GM18517 (cell line): ENCODE data around the gene LDLRAD3.

ENCODE experiments used
- ATAC-seq: cut with Tn5 transposase; IDR thresholded peaks from one replicate; pipeline ENCODE4 v1.9.1; 2021; ENCODE audit warnings: mild to moderate bottlenecking, moderate library complexity; ENCODE audit not compliant: unreplicated experiment

LDLRAD3 gene

GRCh38 chr11:36122671-36123070 is 178.8 kb downstream of the LDLRAD3 start:
- no peak for ATAC-seq

GRCh38 chr11:36123336-36124101 is 179.7 kb downstream of the LDLRAD3 start:
- ATAC-seq: no peak

- no peak for ATAC-seq
Observed at GRCh38 chr11:36126678-36127077, 182.8 kb downstream of the LDLRAD3 start.

- no peak for ATAC-seq
Observed at GRCh38 chr11:36127550-36127949, 183.7 kb downstream of the LDLRAD3 start.

GRCh38 chr11:36129955-36130354 is 186.1 kb downstream of the LDLRAD3 start:
- no peak for ATAC-seq

- ATAC-seq: no peak
Observed at GRCh38 chr11:36130401-36130800, 186.5 kb downstream of the LDLRAD3 start.

GRCh38 chr11:36131721-36132397 is 188.0 kb downstream of the LDLRAD3 start:
- ATAC-seq: no peak

GRCh38 chr11:36132940-36133339 is 189.1 kb downstream of the LDLRAD3 start:
- ATAC-seq: no peak

GRCh38 chr11:36135076-36135475 is 191.2 kb downstream of the LDLRAD3 start:
- no peak for ATAC-seq

GRCh38 chr11:36139767-36140166 is 195.9 kb downstream of the LDLRAD3 start:
- ATAC-seq: no peak

GRCh38 chr11:36141196-36141953 is 197.5 kb downstream of the LDLRAD3 start:
- no peak for ATAC-seq

GRCh38 chr11:36141956-36142355 is 198.1 kb downstream of the LDLRAD3 start:
- ATAC-seq: no peak

GRCh38 chr11:36142439-36142838 is 198.6 kb downstream of the LDLRAD3 start:
- no peak for ATAC-seq

- ATAC-seq: no peak
Observed at GRCh38 chr11:36142879-36143278, 199.0 kb downstream of the LDLRAD3 start.

GRCh38 chr11:36146437-36146836 is 202.6 kb downstream of the LDLRAD3 start:
- no peak for ATAC-seq

GRCh38 chr11:36147491-36147890 is 203.6 kb downstream of the LDLRAD3 start:
- no peak for ATAC-seq

- ATAC-seq: no peak
Observed at GRCh38 chr11:36148701-36149100, 204.8 kb downstream of the LDLRAD3 start.

GRCh38 chr11:36149538-36150242 is 205.8 kb downstream of the LDLRAD3 start:
- ATAC-seq: peak; percentile 77

- ATAC-seq: no peak
Observed at GRCh38 chr11:36150986-36151385, 207.1 kb downstream of the LDLRAD3 start.

GRCh38 chr11:36151933-36152580 is 208.2 kb downstream of the LDLRAD3 start:
- ATAC-seq: no peak

- no peak for ATAC-seq
Observed at GRCh38 chr11:36153551-36153950, 209.7 kb downstream of the LDLRAD3 start.
